Myocyte (in vitro differentiated cells): ENCODE measurements around the gene TSPAN7. TPM values are rescaled to one million over a fixed set of nuclear protein-coding genes. Genes with fewer than 3 reads are reported as not detected.

Experiments used
- DNase-seq: peaks from one replicate; pipeline ENCODE4 v3.0.0-alpha.2; 2012; ENCODE audit warnings: low read depth
- polyA plus RNA-seq: library from polyadenylated mRNA; unstranded; fragments of >200 nt; gene quantifications from one replicate; pipeline ENCODE4 v1.2.1, GENCODE V29; 2012; ENCODE audit warnings: missing spikeins
- total RNA-seq: library from RNA; depleted of rRNA; stranded (reverse); fragments of >200 nt; gene quantifications from 2 replicates; pipeline ENCODE4 v1.2.3, GENCODE V29; 2014

The TSPAN7 gene, protein sequence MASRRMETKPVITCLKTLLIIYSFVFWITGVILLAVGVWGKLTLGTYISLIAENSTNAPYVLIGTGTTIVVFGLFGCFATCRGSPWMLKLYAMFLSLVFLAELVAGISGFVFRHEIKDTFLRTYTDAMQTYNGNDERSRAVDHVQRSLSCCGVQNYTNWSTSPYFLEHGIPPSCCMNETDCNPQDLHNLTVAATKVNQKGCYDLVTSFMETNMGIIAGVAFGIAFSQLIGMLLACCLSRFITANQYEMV
- 34.6 and 38.9 TPM in 2 replicates for total RNA-seq
- polyA plus RNA-seq, result 89.6 TPM

DNA sequence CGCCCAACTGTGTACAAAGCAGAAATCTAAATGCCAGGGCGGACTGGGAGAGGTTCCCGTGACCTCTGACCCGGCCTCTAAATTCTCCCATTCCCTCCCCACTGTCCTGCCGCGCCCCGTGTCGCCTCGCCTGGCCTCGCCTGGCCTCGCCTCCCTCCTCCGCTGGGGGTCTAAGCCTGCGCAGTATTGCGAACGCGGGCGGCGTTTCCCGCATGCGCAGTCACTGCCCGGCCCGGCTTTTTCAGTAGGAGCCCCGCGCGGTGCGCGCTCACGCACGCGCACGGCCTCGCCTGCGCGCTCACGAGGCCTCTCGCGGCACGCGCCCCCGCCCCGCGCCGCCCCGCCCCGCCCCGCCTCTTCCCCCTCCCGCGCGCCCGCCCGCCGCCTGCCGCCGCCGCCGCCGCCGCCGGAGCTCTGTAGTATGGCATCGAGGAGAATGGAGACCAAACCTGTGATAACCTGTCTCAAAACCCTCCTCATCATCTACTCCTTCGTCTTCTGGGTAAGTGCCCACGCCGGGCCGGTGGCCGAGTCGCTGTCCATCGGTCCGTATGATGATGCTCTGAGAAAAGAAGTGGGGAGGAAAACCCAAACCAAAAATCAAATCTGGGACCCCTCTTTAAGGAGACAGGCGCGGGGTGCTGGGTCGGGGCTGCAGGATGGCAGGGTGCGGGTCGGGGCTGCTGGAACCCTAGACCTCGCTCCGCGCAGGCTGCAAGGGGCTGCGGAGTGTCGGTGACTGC is at the start of gene TSPAN7:
TSPAN7 (plus strand) TSS at position 417 of the 743 bp plus-strand sequence; CDS start at position 422, 5 bp downstream.
- DNase-seq, result peak; percentile 70

DNA sequence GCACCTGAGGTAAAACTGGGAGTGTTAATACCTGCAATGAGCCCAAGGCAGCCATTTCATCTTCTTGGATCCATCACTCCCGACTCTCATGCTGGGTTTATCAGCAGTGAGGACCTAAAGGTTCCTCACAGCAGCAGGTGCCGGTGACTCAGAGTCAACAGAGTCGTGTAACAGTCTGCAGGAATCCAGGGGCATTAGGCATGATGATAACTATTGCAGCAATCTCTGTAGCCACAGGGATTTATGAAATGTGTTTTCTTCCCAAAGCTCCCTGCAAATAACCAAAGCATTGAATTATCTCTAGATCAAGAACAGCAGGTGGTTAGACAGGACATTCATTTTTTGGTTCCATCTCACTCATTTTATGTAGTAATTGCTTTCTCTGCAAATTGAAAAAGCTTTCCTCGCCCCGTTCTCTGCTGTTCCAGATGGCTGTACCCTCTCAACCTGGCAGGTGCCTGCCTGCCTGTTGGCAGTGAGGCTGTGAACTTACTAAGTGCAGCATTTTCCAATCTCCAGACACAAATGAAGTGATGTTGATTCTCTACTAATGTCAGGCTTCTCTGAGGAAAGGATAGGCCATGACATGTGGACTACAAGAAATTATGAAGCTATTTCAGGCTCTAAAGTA is 48.1 kb upstream of the TSPAN7 start:
- peak; percentile 71 for DNase-seq

- DNase-seq, result peak; percentile 36
Observed at GRCh38 chrX:38514016-38514854, 47.1 kb upstream of the TSPAN7 start.

- DNase-seq, result no peak
Observed at GRCh38 chrX:38515291-38515690, 46.1 kb upstream of the TSPAN7 start.

DNA sequence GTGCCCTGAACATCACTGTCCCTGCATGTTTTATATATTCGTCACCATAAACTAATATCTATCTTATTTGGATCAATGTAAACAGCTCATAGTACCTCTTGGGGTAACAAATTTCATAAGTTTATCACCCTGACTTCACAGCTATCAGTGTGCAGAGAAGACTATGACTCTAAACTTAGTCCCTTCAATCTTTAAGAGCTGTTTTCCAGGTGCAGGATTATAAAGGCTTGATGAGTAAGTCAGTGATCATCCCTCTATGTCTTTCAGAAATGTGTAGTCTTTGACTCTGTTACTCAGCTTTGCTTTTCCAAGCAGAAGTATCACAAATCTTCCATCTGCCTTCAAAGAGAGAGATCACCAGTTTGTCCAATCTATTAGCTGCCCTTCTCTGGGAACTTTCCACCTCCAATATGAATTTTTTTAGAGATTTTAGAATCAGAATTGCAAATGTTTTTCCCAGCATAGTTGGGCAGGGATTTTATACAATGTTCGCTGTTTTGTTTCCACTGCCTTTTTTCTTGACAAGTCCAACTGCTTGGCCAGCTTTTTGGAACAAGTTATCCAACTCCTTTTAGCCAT is 45.1 kb upstream of the TSPAN7 start:
- no peak for DNase-seq

DNA sequence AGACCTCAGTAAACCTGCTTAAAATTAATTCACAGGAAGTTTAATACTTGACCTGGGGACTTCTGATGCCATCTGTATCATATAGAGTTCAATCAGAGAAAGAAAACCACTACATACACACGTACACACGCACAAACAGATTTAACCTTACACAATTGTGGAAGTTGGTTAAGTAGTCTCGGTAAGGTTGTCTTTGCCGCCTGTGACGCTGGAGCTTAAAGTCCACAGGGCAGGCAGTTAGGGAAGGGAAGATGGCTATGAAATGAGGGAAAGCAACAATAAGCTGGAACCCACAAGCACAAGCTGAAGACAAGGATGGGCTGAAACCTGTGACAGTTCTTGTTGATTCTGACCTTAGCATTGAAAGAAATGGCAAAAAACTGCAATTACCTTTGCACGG is 41.7 kb upstream of the TSPAN7 start:
- DNase-seq, result no peak

DNA sequence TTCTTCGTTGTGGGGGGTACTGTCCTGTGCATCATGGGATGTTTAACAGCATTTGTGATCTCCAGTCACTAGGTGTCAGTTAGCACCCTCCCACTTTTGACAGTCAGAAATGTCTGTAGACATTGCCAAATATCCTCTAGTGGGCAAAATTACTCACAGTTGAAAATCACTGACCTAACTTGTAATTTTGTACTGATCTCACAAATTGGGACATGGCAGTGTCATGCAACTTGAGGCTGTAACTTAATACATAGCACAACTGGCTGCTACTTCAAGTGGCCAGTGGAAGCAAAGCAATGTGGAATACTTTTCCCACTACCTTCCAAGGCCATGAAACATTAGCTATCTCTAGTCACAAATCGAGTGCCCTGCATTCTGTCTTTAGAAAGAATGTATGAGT is 23.2 kb upstream of the TSPAN7 start:
- peak; percentile 51 for DNase-seq

DNA sequence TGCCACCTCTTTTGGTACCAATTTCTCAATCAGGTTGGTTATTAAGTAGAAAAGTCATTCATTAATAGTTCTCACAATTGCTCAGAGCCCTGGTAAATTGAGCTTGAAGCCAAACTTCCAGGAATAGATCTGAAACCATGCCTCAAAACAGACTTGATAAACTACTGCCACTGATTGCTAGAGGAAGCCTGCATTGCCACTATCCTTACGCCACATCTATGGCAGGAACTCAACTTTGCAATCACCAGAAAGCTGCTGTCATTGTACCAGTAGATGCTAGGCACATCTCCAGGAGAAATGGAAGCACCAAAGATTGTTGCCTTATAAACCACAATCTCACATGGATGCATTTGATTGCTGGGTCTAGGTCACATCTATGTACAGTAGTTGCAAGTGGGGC is 21.6 kb upstream of the TSPAN7 start:
- DNase-seq, result no peak

DNA sequence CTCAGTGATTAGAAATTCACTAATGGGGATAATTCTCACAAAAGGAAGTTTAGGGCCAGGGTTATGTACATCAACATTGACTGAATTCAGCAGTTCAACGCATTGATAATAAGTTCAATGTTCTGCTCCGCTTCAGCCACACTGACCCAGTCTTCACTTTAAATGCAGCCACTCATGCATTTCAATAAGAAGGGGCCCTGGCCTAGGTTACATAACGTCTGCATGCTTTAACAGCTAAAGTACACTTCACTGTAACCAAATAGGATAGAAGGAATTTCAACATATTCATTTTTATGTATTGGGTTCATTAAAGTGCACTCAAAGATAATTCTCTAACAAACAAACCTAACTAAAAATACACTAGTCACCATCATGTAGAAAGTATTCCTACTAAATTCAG is 12.8 kb upstream of the TSPAN7 start:
- no peak for DNase-seq

- no peak for DNase-seq
Observed at GRCh38 chrX:38552721-38553120, 8.6 kb upstream of the TSPAN7 start.

DNA sequence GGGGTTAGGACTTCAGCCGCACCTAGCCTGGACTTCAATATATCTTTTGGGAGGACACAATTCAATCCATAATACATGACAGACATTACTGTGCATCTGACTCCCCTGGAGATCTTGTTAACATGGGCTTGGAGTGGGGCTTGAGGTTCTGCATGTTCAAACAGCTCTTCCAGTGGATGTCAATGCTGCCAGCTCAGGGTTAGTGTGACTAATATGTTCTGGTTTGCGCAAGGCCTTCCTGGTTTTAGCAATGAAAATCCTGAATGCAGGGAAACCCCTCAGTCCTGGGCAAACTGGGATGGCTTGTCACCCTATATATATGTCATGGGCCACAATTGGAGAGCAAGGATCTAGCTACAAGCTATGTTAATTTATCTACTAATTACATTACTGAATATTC is 2.7 kb upstream of the TSPAN7 start:
- no peak for DNase-seq

DNA sequence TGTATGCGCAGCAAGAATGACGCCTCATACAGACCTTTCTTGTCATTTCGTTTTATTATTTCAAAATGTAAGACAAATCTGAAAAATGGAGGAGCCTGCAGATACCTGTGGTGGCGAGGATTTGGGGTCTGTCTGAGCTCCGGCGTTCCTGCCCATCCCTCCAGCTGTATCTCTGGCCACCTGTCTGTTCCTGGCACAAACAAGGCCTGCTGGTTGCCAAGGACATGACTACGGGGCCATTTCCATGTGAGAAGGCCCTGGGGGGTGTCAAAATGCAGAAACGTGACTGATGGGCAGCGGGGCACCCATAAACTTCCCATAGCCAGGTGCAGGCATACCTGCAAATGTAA is 591 bp upstream of the TSPAN7 start:
- DNase-seq, result peak; percentile 9

DNA sequence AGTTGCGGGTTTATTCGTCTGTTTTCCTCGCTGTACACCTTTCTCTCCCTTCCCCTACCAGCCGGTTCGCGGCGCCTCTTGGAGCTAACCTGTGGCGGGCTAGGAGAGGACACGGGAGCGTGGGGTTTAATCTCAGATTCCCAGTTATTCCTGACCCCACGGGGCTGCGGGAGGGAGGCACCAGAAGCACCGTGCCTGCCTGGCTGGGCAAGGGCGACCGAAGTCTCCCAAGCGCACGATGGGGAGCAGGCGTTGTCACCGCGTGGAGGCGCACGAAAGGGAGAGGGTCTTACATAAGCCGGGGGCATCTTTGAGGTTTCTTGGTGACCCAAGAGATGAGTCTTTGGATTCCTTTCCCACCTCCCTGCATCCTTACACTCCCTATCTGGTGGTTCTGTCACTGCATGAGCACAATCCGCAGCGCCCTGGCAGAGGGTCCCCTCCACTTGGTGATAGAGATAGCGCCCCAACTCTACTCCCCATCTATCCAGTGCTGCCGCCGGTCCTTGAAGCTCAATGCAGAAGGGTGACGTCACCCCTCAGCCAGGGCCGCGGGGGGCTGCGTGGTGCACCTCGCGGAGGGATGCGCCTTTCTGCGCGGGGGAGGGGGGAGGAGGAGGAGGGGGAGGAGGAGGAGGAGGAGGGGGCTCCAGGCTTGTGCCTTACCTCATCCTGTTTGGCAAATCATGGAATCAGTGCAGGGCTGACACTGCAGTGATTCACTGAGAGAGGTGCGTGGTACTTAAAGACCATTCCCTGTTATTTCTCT is 793 bp downstream of the TSPAN7 start:
- DNase-seq, result peak; percentile 12

DNA sequence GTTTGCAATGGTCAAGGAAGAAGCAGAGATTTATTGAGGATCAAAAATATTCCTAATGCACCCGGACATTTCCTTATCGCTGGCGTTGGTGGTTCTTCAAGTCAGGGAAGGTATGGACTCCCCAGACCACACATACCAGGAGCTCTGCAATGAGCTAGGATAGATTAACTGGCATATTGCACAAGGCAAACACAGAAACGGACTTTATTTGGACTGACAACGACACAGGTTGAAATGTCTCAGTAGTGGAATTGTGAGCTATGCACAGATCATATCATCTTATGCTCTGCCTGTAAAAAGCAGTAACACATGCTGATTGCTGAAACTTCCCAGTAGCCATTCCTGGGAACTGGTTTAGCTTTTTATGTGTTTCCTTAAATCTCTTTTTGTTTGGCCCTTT is 1.7 kb downstream of the TSPAN7 start:
- no peak for DNase-seq

- DNase-seq, result no peak
Observed at GRCh38 chrX:38570396-38570795, 9.1 kb downstream of the TSPAN7 start.

DNA sequence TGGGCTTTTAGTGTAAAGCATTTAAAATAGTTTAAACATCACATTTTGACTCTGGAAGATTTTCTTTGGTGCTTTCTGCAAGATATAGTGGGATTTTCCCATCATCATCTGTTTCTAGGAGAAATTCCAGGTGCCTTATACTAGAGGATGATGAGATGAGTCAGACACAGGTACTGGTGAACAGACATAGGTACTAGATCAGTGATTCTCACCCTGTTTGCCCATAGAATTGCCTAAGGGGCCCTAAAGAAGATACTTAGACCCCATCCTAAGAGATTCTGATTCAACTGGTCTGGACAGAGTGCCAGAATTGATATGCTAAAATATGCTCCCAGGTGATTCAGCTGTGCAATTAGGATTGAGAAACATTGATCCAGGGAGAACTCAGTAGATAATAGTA is 9.7 kb downstream of the TSPAN7 start:
- no peak for DNase-seq

GRCh38 chrX:38574858-38575257 is 13.5 kb downstream of the TSPAN7 start:
- no peak for DNase-seq

- DNase-seq, result no peak
Observed at GRCh38 chrX:38575888-38576287, 14.5 kb downstream of the TSPAN7 start.

GRCh38 chrX:38577738-38578137 is 16.4 kb downstream of the TSPAN7 start:
- DNase-seq, result no peak

GRCh38 chrX:38578167-38578566 is 16.8 kb downstream of the TSPAN7 start:
- DNase-seq, result no peak
